Activated CD8-positive, alpha-beta T cell treated with anti-CD3 and anti-CD28 coated beads, Interleukin-2, amount 10 ng/mL, durations not matched to agents 7 days and 5 days (primary cell): ENCODE results near the gene FZD1. TPM values are rescaled to one million over a fixed set of nuclear protein-coding genes. Genes with fewer than 3 reads are reported as not detected.

Source experiments
- ATAC-seq: fragments of 150-1000 bp; cut with Tn5 transposase; one replicate; pipeline ENCODE4 v1.10.0; 2021; ENCODE audit warnings: moderate library complexity
- CTCF ChIA-PET: fragments of 350-600 bp; sonication (Branson Sonifier 250); formaldehyde crosslinking; loops from one replicate; lab custom pipeline; 2021; ENCODE audit warnings: antibody characterized with exemption; lab: Charles Lee
- POLR2A ChIA-PET: fragments of 350-600 bp; sonication (Branson Sonifier 250); formaldehyde crosslinking; loops from one replicate; lab custom pipeline; 2021; ENCODE audit warnings: antibody characterized with exemption; lab: Charles Lee
- DNase-seq: peaks from one replicate; pipeline ENCODE4 v3.0.0-alpha.2; 2020
- H3K27ac Mint-ChIP-seq: one replicate; pipeline ENCODE4 v1.8.0; 2021; ENCODE audit warnings: mild to moderate bottlenecking, mixed read lengths
- H3K27me3 Mint-ChIP-seq: one replicate; pipeline ENCODE4 v1.8.0; 2021; ENCODE audit warnings: low read depth, mixed read lengths
- H3K36me3 Mint-ChIP-seq: one replicate; pipeline ENCODE4 v1.8.0; 2021; ENCODE audit warnings: low read depth, mixed read lengths
- H3K4me1 Mint-ChIP-seq: one replicate; pipeline ENCODE4 v1.8.0; 2021; ENCODE audit warnings: low read depth, mixed read lengths
- H3K4me3 Mint-ChIP-seq: one replicate; pipeline ENCODE4 v1.8.0; 2021; ENCODE audit warnings: mild to moderate bottlenecking, mixed read lengths
- H3K9me3 Mint-ChIP-seq: one replicate; pipeline ENCODE4 v1.8.0; 2022; ENCODE audit warnings: mixed read lengths; ENCODE audit not compliant: insufficient read depth
- total RNA-seq, 2 experiments: library from RNA; stranded (reverse); gene quantifications; one replicate each; pipeline ENCODE4 v1.2.3, GENCODE V29; 2021

FZD1 gene
- total RNA-seq, 2 experiments from 2014 or later: 0.24 to 0.26 TPM

GRCh38 chr7:91266689-91267090 lies 2.5 kb downstream of the FZD1 start:
- POLR2A ChIA-PET: no interaction called here
- Mint-ChIP-seq H3K4me3 (no peak overlapping the region), H3K27me3 (peaks cover 31% of the 10 kb centered on the region), H3K27ac (no peak overlapping the region), H3K36me3 (no peaks in the 10 kb centered on the region), H3K4me1 (peaks cover 14% of the 10 kb centered on the region), H3K9me3 (no peaks in the 10 kb centered on the region)
- DNase-seq: no peak
- CTCF ChIA-PET: no interaction called here
- no peak for ATAC-seq

GRCh38 chr7:91267171-91267955 lies 3.1 kb downstream of the FZD1 start:
- Mint-ChIP-seq H3K27me3 (peaks cover 26% of the 10 kb centered on the region), H3K36me3 (no peaks in the 10 kb centered on the region), H3K4me3 (no peak overlapping the region), H3K9me3 (no peaks in the 10 kb centered on the region), H3K27ac (no peak overlapping the region), H3K4me1 (peaks cover 14% of the 10 kb centered on the region)
- ChIA-PET POLR2A (no interaction called here), CTCF (no interaction called here)
- no peak for ATAC-seq
- no peak for DNase-seq

- ATAC-seq (no peak), DNase-seq (no peak)
- no peaks in the 10 kb centered on the region for H3K36me3 Mint-ChIP-seq
- H3K4me3 Mint-ChIP-seq: no peak overlapping the region
- H3K9me3 Mint-ChIP-seq: no peaks in the 10 kb centered on the region
- POLR2A ChIA-PET: no interaction called here
- H3K27me3 Mint-ChIP-seq: peaks cover 6% of the 10 kb centered on the region
- CTCF ChIA-PET: no interaction called here
- peaks cover 1% of the 10 kb centered on the region for H3K4me1 Mint-ChIP-seq
- H3K27ac Mint-ChIP-seq: no peak overlapping the region
Measured at GRCh38 chr7:91270372-91270771, 6.1 kb downstream of the FZD1 start.

GRCh38 chr7:91276909-91277308 lies 12.7 kb downstream of the FZD1 start:
- Mint-ChIP-seq H3K27me3 (no peaks in the 10 kb centered on the region), H3K9me3 (no peaks in the 10 kb centered on the region), H3K27ac (no peak overlapping the region), H3K36me3 (no peaks in the 10 kb centered on the region), H3K4me1 (no peaks in the 10 kb centered on the region), H3K4me3 (no peak overlapping the region)
- DNase-seq (no peak), ATAC-seq (no peak)
- ChIA-PET POLR2A (no interaction called here), CTCF (no interaction called here)

GRCh38 chr7:91280185-91280584 lies 16.0 kb downstream of the FZD1 start:
- Mint-ChIP-seq H3K36me3 (no peaks in the 10 kb centered on the region), H3K4me3 (no peak overlapping the region), H3K27ac (no peak overlapping the region), H3K27me3 (no peaks in the 10 kb centered on the region), H3K9me3 (no peaks in the 10 kb centered on the region), H3K4me1 (no peaks in the 10 kb centered on the region)
- ATAC-seq (no peak), DNase-seq (no peak)
- ChIA-PET POLR2A (no interaction called here), CTCF (no interaction called here)

- H3K27me3 Mint-ChIP-seq: no peaks in the 10 kb centered on the region
- no peaks in the 10 kb centered on the region for H3K36me3 Mint-ChIP-seq
- ATAC-seq (no peak), DNase-seq (no peak)
- H3K27ac Mint-ChIP-seq: no peak overlapping the region
- H3K9me3 Mint-ChIP-seq: no peaks in the 10 kb centered on the region
- no peak overlapping the region for H3K4me3 Mint-ChIP-seq
- ChIA-PET POLR2A (no interaction called here), CTCF (no interaction called here)
- no peaks in the 10 kb centered on the region for H3K4me1 Mint-ChIP-seq
Measured at GRCh38 chr7:91280604-91281003, 16.4 kb downstream of the FZD1 start.

GRCh38 chr7:91285696-91286355 lies 21.6 kb downstream of the FZD1 start:
- ChIA-PET CTCF (no interaction called here), POLR2A (no interaction called here)
- H3K27ac Mint-ChIP-seq: no peak overlapping the region
- DNase-seq (no peak), ATAC-seq (no peak)
- H3K9me3 Mint-ChIP-seq: no peaks in the 10 kb centered on the region
- no peak overlapping the region for H3K4me3 Mint-ChIP-seq
- H3K4me1 Mint-ChIP-seq: no peaks in the 10 kb centered on the region
- no peaks in the 10 kb centered on the region for H3K27me3 Mint-ChIP-seq
- H3K36me3 Mint-ChIP-seq: no peaks in the 10 kb centered on the region

- ATAC-seq: no peak
- no peak for DNase-seq
- no peaks in the 10 kb centered on the region for H3K27me3 Mint-ChIP-seq
- no peaks in the 10 kb centered on the region for H3K9me3 Mint-ChIP-seq
- H3K4me1 Mint-ChIP-seq: no peaks in the 10 kb centered on the region
- H3K4me3 Mint-ChIP-seq: no peak overlapping the region
- ChIA-PET POLR2A (no interaction called here), CTCF (no interaction called here)
- no peaks in the 10 kb centered on the region for H3K36me3 Mint-ChIP-seq
- no peak overlapping the region for H3K27ac Mint-ChIP-seq
Measured at GRCh38 chr7:91286432-91286831, 22.2 kb downstream of the FZD1 start.

- H3K4me1 Mint-ChIP-seq: no peaks in the 10 kb centered on the region
- no peaks in the 10 kb centered on the region for H3K9me3 Mint-ChIP-seq
- H3K36me3 Mint-ChIP-seq: no peaks in the 10 kb centered on the region
- CTCF ChIA-PET: no interaction called here
- POLR2A ChIA-PET: no interaction called here
- H3K27me3 Mint-ChIP-seq: no peaks in the 10 kb centered on the region
- DNase-seq: no peak
- no peak overlapping the region for H3K4me3 Mint-ChIP-seq
- no peak overlapping the region for H3K27ac Mint-ChIP-seq
- no peak for ATAC-seq
Measured at GRCh38 chr7:91287371-91288084, 23.3 kb downstream of the FZD1 start.

- DNase-seq (peak; percentile 31), ATAC-seq (no peak)
- ChIA-PET POLR2A (no interaction called here), CTCF (no interaction called here)
- Mint-ChIP-seq H3K27me3 (no peaks in the 10 kb centered on the region), H3K4me3 (no peak overlapping the region), H3K4me1 (no peaks in the 10 kb centered on the region), H3K27ac (no peak overlapping the region), H3K36me3 (no peaks in the 10 kb centered on the region), H3K9me3 (no peaks in the 10 kb centered on the region)
Measured at GRCh38 chr7:91288208-91288824, 24.1 kb downstream of the FZD1 start.

GRCh38 chr7:91289633-91290254 lies 25.5 kb downstream of the FZD1 start:
- POLR2A ChIA-PET: no interaction called here
- no peaks in the 10 kb centered on the region for H3K4me1 Mint-ChIP-seq
- DNase-seq (no peak), ATAC-seq (no peak)
- no peaks in the 10 kb centered on the region for H3K36me3 Mint-ChIP-seq
- no peak overlapping the region for H3K4me3 Mint-ChIP-seq
- H3K27me3 Mint-ChIP-seq: no peaks in the 10 kb centered on the region
- no peaks in the 10 kb centered on the region for H3K9me3 Mint-ChIP-seq
- CTCF ChIA-PET: interaction anchor here (0.6 kb wide), 1 partner anchor 12 kb away, joined by 3 read pairs; no protein-coding TSS in a partner anchor
- H3K27ac Mint-ChIP-seq: no peak overlapping the region
